ENCODE data around the gene TSPAN10. TPM values are rescaled to one million over a fixed set of nuclear protein-coding genes. Genes with fewer than 3 reads are reported as not detected.

The TSPAN10 gene
- total RNA-seq, 2 donors from 2014 or later, result 1.3 to 1.8 TPM

- Mint-ChIP-seq H3K27ac (no peak overlapping the region), H3K4me3 (no peak overlapping the region), H3K9me3 (no peaks in the 10 kb centered on the region), H3K4me1 (no peaks in the 10 kb centered on the region), H3K27me3 (ENCODE audit: insufficient read depth) (no peaks in the 10 kb centered on the region), H3K36me3 (ENCODE audit: low read depth) (peaks cover 56% of the 10 kb centered on the region)
- WGBS, 2 experiments (ENCODE audit: insufficient coverage in 1 of 2, insufficient read length in 1 of 2), result 93 to 95% methylated on average over 9 to 19 of the region's 19 CpGs
- Histone ChIP-seq H3K4me1 (ENCODE audit: control insufficient read depth, insufficient read depth, low read length) (no peaks in the 10 kb centered on the region), H3K27ac (ENCODE audit: low read depth, low read length) (no peak overlapping the region), H3K4me3 (ENCODE audit: low read length) (no peak overlapping the region), H3K9ac (ENCODE audit: extremely low read depth, low read length, poor library complexity, severe bottlenecking) (no peak overlapping the region), H3K36me3 (ENCODE audit: control insufficient read depth, insufficient read depth, low read length) (peaks cover 61% of the 10 kb centered on the region), H3K9me3 (ENCODE audit: control insufficient read depth, low read length) (no peaks in the 10 kb centered on the region), H3K27me3 (ENCODE audit: control insufficient read depth, insufficient read depth, low read length, poor library complexity, severe bottlenecking) (no peaks in the 10 kb centered on the region)
- DNase-seq, result no peak
- no peak for TF ChIP-seq CTCF (conservative IDR thresholded peaks at IDR 0.05)
Observed at GRCh38 chr17:81694810-81695209, 57.8 kb downstream of the TSPAN10 start.

- Histone ChIP-seq H3K27ac (ENCODE audit: low read depth, low read length) (no peak overlapping the region), H3K4me1 (ENCODE audit: control insufficient read depth, insufficient read depth, low read length) (no peaks in the 10 kb centered on the region), H3K9ac (ENCODE audit: extremely low read depth, low read length, poor library complexity, severe bottlenecking) (no peak overlapping the region), H3K4me3 (ENCODE audit: low read length) (no peak overlapping the region), H3K9me3 (ENCODE audit: control insufficient read depth, low read length) (no peaks in the 10 kb centered on the region), H3K36me3 (ENCODE audit: control insufficient read depth, insufficient read depth, low read length) (peaks cover 60% of the 10 kb centered on the region), H3K27me3 (ENCODE audit: control insufficient read depth, insufficient read depth, low read length, poor library complexity, severe bottlenecking) (no peaks in the 10 kb centered on the region)
- no peak overlapping the region for H3K27ac Mint-ChIP-seq
- no peaks in the 10 kb centered on the region for H3K9me3 Mint-ChIP-seq
- H3K4me3 Mint-ChIP-seq, result no peak overlapping the region
- TF ChIP-seq CTCF (conservative IDR thresholded peaks at IDR 0.05), result no peak
- 92 to 98% methylated on average over 4 to 6 of the region's 6 CpGs for WGBS, 2 experiments (ENCODE audit: insufficient coverage in 1 of 2, insufficient read length in 1 of 2)
- H3K36me3 Mint-ChIP-seq (ENCODE audit: low read depth), result peaks cover 53% of the 10 kb centered on the region
- H3K27me3 Mint-ChIP-seq (ENCODE audit: insufficient read depth), result no peaks in the 10 kb centered on the region
- H3K4me1 Mint-ChIP-seq, result no peaks in the 10 kb centered on the region
- DNase-seq, result no peak
Observed at GRCh38 chr17:81695211-81695610, 58.2 kb downstream of the TSPAN10 start.

- Histone ChIP-seq H3K9me3 (ENCODE audit: control insufficient read depth, low read length) (no peaks in the 10 kb centered on the region), H3K27ac (ENCODE audit: low read depth, low read length) (no peak overlapping the region), H3K4me3 (ENCODE audit: low read length) (no peak overlapping the region), H3K27me3 (ENCODE audit: control insufficient read depth, insufficient read depth, low read length, poor library complexity, severe bottlenecking) (no peaks in the 10 kb centered on the region), H3K9ac (ENCODE audit: extremely low read depth, low read length, poor library complexity, severe bottlenecking) (no peak overlapping the region), H3K36me3 (ENCODE audit: control insufficient read depth, insufficient read depth, low read length) (peaks cover 60% of the 10 kb centered on the region), H3K4me1 (ENCODE audit: control insufficient read depth, insufficient read depth, low read length) (no peaks in the 10 kb centered on the region)
- Mint-ChIP-seq H3K36me3 (ENCODE audit: low read depth) (peaks cover 55% of the 10 kb centered on the region), H3K27me3 (ENCODE audit: insufficient read depth) (no peaks in the 10 kb centered on the region), H3K9me3 (no peaks in the 10 kb centered on the region), H3K4me1 (no peaks in the 10 kb centered on the region), H3K4me3 (no peak overlapping the region), H3K27ac (no peak overlapping the region)
- 96% methylated on average over 19 to 22 of the region's 22 CpGs for WGBS, 2 experiments (ENCODE audit: insufficient coverage in 1 of 2, insufficient read length in 1 of 2)
- TF ChIP-seq CTCF (conservative IDR thresholded peaks at IDR 0.05), result no peak
- DNase-seq, result no peak
Observed at GRCh38 chr17:81695801-81696200, 58.8 kb downstream of the TSPAN10 start.
